A549 (cell line): ENCODE data around the gene GPR17. TPM values are rescaled to one million over a fixed set of nuclear protein-coding genes. Genes with fewer than 3 reads are reported as not detected.

Experiments used
- ATAC-seq, 2 experiments: fragments of 200-7000 bp in 1 of 2; fragments of >200 bp in 1 of 2; cut with Nextera tagmentation in 1 of 2; cut with Tn5 transposase in 1 of 2; 3 replicates each; pipeline versions ENCODE4 v1.8.0 to v1.9.1; 2018 to 2020; ENCODE audit warnings: mild to moderate bottlenecking in 1 of 2, moderate library complexity in 1 of 2
- CTCF ChIA-PET: fragments of 300-600 bp; sonication (Branson Sonifier 250); formaldehyde crosslinking; extraction: SDS; loops from one replicate; lab custom pipeline; 2021; ENCODE audit warnings: antibody characterized with exemption, inconsistent platforms; lab: Yijun Ruan, JAX
- POLR2A ChIA-PET: fragments of 350-600 bp; formaldehyde crosslinking; extraction: SDS; loops from one replicate; lab custom pipeline; 2021; ENCODE audit warnings: antibody characterized with exemption, inconsistent platforms; lab: Yijun Ruan, JAX
- DNase-seq, 2 experiments: peaks; one replicate each; pipeline versions ENCODE4 v3.0.0 to v3.0.0-alpha.2; 2011 to 2016; ENCODE audit warnings: low read depth in 1 of 2, low spot score in 1 of 2
- FAIRE-seq: peaks from 2 replicates; lab custom pipeline; 2011; peaks lifted over from hg19 to GRCh38; lab: Jason Lieb, UNC
- H3K27ac ChIP-seq, 2 experiments: fragments of >200 bp; sonication (Bioruptor Twin); formaldehyde crosslinking; 3 replicates each; pipeline ENCODE4 v1.5.1; 2016 to 2017
- H3K4me1 ChIP-seq: fragments of >200 bp; sonication (Bioruptor Twin); formaldehyde crosslinking; 3 replicates; pipeline ENCODE4 v1.6.1; 2016
- H3K4me2 ChIP-seq: fragments of >200 bp; sonication (Bioruptor Twin); formaldehyde crosslinking; 3 replicates; pipeline ENCODE4 v1.6.1; 2016
- H3K4me3 ChIP-seq: fragments of >200 bp; sonication (Bioruptor Twin); formaldehyde crosslinking; 3 replicates; pipeline ENCODE4 v1.5.1; 2016
- H3K9me3 ChIP-seq: fragments of >200 bp; sonication (Bioruptor Twin); formaldehyde crosslinking; 3 replicates; pipeline ENCODE4 v1.6.1; 2016
- ATOH8 ChIP-seq: fragments of 250-450 bp; sonication (Bioruptor Pico); IDR thresholded peaks from 2 replicates; pipeline ENCODE4 v1.5.0; 2020; ENCODE audit warnings: low read depth, mild to moderate bottlenecking, moderate library complexity
- BHLHE40 ChIP-seq: IDR thresholded peaks from 2 replicates; pipeline ENCODE4 v1.6.1; 2012; ENCODE audit warnings: low read depth, low read length, inconsistent platforms
- CBX2 ChIP-seq: fragments of 200-600 bp; sonication (generic); IDR thresholded peaks from 2 replicates; pipeline ENCODE4 v1.6.1; 2016; ENCODE audit warnings: low read depth, mild to moderate bottlenecking, borderline replicate concordance
- CBX8 ChIP-seq: fragments of 200-600 bp; sonication (generic); IDR thresholded peaks from 2 replicates; pipeline ENCODE4 v1.6.1; 2016
- CEBPB ChIP-seq, 2 experiments: fragments of >200 bp in 1 of 2; sonication (Bioruptor Twin) in 1 of 2; formaldehyde crosslinking in 1 of 2; IDR thresholded peaks; 2 replicates each; pipeline ENCODE4 v1.6.1; 2012 to 2016
- CHD4 ChIP-seq: fragments of 200-600 bp; sonication (generic); IDR thresholded peaks from 2 replicates; pipeline ENCODE4 v1.6.1; 2016; ENCODE audit warnings: antibody characterized with exemption, mild to moderate bottlenecking, borderline replicate concordance
- EHF ChIP-seq: fragments of 250-450 bp; sonication (Bioruptor Pico); IDR thresholded peaks from 2 replicates; pipeline ENCODE4 v1.5.0; 2020; ENCODE audit warnings: mild to moderate bottlenecking
- EHMT2 ChIP-seq: fragments of 200-600 bp; sonication (generic); IDR thresholded peaks from 2 replicates; pipeline ENCODE4 v1.6.1; 2016; ENCODE audit warnings: antibody characterized with exemption, low read depth, mild to moderate bottlenecking, moderate library complexity
- FOSB ChIP-seq: fragments of 250-450 bp; sonication (Bioruptor Pico); IDR thresholded peaks from 2 replicates; pipeline ENCODE4 v1.5.0; 2020; ENCODE audit warnings: mild to moderate bottlenecking, moderate library complexity
- HOXB13 ChIP-seq: fragments of 250-450 bp; sonication (Bioruptor Pico); IDR thresholded peaks from 2 replicates; pipeline ENCODE4 v1.5.0; 2020; ENCODE audit warnings: low read depth, mild to moderate bottlenecking, moderate library complexity
- MAX ChIP-seq: IDR thresholded peaks from 2 replicates; pipeline ENCODE4 v1.6.1; 2012
- RAD21 ChIP-seq, 2 experiments: fragments of >200 bp in 1 of 2; sonication (Bioruptor Twin) in 1 of 2; formaldehyde crosslinking in 1 of 2; IDR thresholded peaks in 1 of 2; conservative IDR thresholded peaks in 1 of 2; 2 replicates in 1 of 2; 3 replicates in 1 of 2; pipeline ENCODE4 v1.6.1; 2012 to 2018; ENCODE audit warnings: inconsistent platforms in 1 of 2
- RARB ChIP-seq: fragments of 250-450 bp; sonication (Bioruptor Pico); IDR thresholded peaks from 2 replicates; pipeline ENCODE4 v1.8.0; 2021; ENCODE audit warnings: mild to moderate bottlenecking, moderate library complexity
- RFX5 ChIP-seq: fragments of 450-650 bp; IDR thresholded peaks from 2 replicates; pipeline ENCODE4 v1.7.1; 2014; ENCODE audit warnings: antibody characterized with exemption, mild to moderate bottlenecking, moderate library complexity
- TFCP2L1 ChIP-seq: fragments of 250-450 bp; sonication (Bioruptor Pico); IDR thresholded peaks from 2 replicates; pipeline ENCODE4 v1.5.0; 2021; ENCODE audit warnings: mild to moderate bottlenecking
- ZFP36 ChIP-seq: fragments of 450-650 bp; IDR thresholded peaks from 2 replicates; pipeline ENCODE4 v1.6.1; 2014; ENCODE audit warnings: borderline replicate concordance; ENCODE audit not compliant: partially characterized antibody
- ZNF302 ChIP-seq: fragments of 250-450 bp; sonication (Bioruptor Pico); IDR thresholded peaks from 2 replicates; pipeline ENCODE4 v1.9.0; 2021; ENCODE audit warnings: inconsistent platforms, mild to moderate bottlenecking, moderate library complexity
- ZSCAN20 ChIP-seq: fragments of 250-450 bp; sonication (Bioruptor Pico); IDR thresholded peaks from 2 replicates; pipeline ENCODE4 v1.8.0; 2022; ENCODE audit warnings: mild to moderate bottlenecking, moderate library complexity
- WGBS: methylation state at CpG from one replicate; pipeline ENCODE4 v1.1.6; 2017; ENCODE audit errors: missing lambda C conversion rate; 5-methylcytosine and 5-hydroxymethylcytosine counted together
- polyA plus RNA-seq, 4 experiments: library from polyadenylated mRNA; depleted of rRNA in 3 of 4; stranded (reverse); fragments of >200 nt; fragmentation: RNase III in 1 of 4; extraction: RNeasy Plus Mini Kit Qiagen cat#74134 plus additional on column Dnase treatment in 1 of 4; gene quantifications; 2 replicates in 3 of 4; 3 replicates in 1 of 4; pipeline ENCODE4 v1.2.3, GENCODE V29; 2011 to 2017
- TF ChIP-seq, protein P1 (sequence below): fragments of 150-350 bp; IDR thresholded peaks from 2 replicates; pipeline ENCODE4 v1.6.1; 2014; ENCODE audit warnings: low read depth, mild to moderate bottlenecking, low read length
- TF ChIP-seq, protein P2 (sequence below): fragments of 200-600 bp; sonication (generic); IDR thresholded peaks from 2 replicates; pipeline ENCODE4 v1.6.1; 2016; ENCODE audit warnings: antibody characterized with exemption, mild to moderate bottlenecking, moderate library complexity

The GPR17 gene
- polyA plus RNA-seq, 2 of the 4 experiments (the other 2 are of a cell fraction): not detected

DNA sequence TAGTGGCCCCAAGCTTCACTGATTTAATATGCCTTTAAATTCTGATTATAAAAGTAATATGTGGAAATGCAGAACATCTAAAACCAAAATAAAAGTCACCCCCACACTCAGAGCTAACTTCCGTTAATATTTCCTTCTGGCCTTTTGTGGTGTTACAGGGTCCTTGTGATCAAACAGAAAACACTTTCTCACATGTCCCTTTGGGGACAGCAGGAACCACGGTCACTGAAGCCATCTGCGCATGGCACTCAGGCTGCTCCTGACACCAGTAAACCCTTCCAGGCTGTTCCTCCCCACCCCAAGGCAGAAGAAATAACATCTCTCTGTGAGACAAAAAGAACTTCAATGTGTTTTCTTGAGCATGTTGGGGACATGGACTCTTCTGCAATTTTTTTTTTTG lies 25.1 kb upstream of the GPR17 start (continued):
- TF ChIP-seq HOXB13 (CRISPR knock-in tag) (no peak), BHLHE40 (no peak), CBX2 (no peak), ZFP36 (no peak), FOSB (CRISPR knock-in tag) (no peak), EHF (CRISPR knock-in tag) (no peak), EHMT2 (no peak), ZNF302 (no peak)
- TF ChIP-seq, protein P1, sequence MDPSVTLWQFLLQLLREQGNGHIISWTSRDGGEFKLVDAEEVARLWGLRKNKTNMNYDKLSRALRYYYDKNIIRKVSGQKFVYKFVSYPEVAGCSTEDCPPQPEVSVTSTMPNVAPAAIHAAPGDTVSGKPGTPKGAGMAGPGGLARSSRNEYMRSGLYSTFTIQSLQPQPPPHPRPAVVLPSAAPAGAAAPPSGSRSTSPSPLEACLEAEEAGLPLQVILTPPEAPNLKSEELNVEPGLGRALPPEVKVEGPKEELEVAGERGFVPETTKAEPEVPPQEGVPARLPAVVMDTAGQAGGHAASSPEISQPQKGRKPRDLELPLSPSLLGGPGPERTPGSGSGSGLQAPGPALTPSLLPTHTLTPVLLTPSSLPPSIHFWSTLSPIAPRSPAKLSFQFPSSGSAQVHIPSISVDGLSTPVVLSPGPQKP: no peak

DNA sequence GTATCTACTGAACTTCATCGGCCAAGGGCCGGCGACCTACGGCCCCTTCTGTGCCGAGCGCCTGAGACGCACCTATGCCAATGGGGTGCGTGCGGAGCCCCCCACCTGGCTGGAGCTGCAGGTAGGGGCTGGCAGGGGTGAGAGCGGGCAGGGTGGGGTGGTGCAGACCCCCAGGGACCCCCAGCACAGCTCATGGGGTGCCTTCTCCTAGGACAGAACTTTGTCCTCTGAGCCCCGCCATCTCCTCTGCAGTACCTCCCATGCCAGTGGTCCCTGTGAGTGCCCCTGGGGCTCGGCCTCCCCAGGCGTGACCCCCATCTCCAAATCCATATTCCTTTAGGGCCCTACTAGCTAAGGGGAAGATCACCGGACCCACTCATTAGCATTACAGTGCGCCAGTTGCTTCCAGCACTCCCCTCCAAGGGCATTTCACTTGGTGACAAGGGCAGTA lies 23.9 kb upstream of the GPR17 start:
- ATAC-seq (no peak), DNase-seq (no peak), FAIRE-seq (no peak)
- 83% methylated on average over 14 of the region's 15 CpGs for WGBS
- ChIA-PET CTCF (interaction anchor here (0.8 to 1.3 kb wide), 2 partner anchors 12 to 28 kb away, joined by 3 read pairs; no protein-coding TSS in a partner anchor), POLR2A (no interaction called here)
- Histone ChIP-seq H3K4me3 (no peak overlapping the region), H3K4me2 (no peak overlapping the region), H3K27ac (no peak overlapping the region), H3K9me3 (no peaks in the 10 kb centered on the region), H3K4me1 (peaks cover 5% of the 10 kb centered on the region; the same call in 2 of the 3 replicates)
- no peak for TF ChIP-seq ZSCAN20 (CRISPR knock-in tag)
- TF ChIP-seq RARB (CRISPR knock-in tag): no peak
- no peak for TF ChIP-seq CHD4
- no peak for TF ChIP-seq ATOH8
- TF ChIP-seq MAX: no peak
- no peak for TF ChIP-seq CBX8
- TF ChIP-seq RFX5: no peak
- no peak for TF ChIP-seq TFCP2L1 (CRISPR knock-in tag)

DNA sequence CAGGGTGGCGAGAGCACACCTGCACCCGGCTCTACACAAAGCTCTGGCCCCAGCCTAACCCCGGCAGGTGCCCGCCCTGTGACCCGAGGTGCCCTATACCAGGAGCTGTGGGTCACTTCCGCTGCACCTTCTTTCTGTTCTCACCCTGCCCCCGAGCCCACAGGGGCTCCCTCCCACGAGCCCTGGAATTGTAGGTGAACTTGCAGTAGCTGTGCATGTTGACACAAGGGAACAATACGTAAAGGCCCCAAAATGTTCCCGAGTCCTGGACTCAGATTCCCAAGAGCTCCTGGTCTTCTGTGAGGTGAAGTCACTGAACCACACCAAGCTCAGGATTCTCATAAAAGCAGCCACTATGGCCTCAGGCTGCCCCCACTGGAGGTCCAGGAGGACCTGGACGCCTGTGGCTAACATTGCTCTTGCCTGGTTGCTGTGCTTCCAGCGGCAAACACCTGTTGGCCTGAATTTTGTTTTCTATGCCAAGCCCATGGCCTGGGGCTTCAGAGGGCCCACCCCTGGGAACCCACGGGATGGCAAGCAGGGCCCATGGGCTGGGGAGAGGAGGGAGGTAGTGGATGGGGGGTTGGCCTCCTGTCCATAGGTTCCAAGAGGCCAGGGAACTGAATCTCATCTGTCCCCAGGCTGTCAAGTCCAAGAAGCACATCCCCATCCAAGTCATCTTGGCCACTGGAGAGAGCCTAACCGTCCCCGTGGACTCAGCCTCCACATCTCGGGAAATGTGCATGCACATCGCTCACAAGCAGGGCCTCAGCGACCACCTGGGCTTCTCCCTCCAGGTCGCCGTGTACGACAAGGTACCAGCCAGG lies 23.2 kb upstream of the GPR17 start:
- 76% methylated on average over 21 of the region's 21 CpGs for WGBS
- no peak overlapping the region for H3K4me2 ChIP-seq
- no peak for FAIRE-seq

More for the DNA sequence above, 23.2 kb upstream of the GPR17 start:
- Histone ChIP-seq H3K27ac (no peak overlapping the region), H3K4me3 (no peak overlapping the region), H3K9me3 (no peaks in the 10 kb centered on the region), H3K4me1 (peaks cover 5% of the 10 kb centered on the region; the same call in 2 of the 3 replicates)
- no peak for ATAC-seq
- CTCF ChIA-PET: interaction anchor here (1.3 kb wide), 1 partner anchor 27 kb away, joined by 3 read pairs; no protein-coding TSS in a partner anchor
- DNase-seq: no peak
- TF ChIP-seq, protein P2, sequence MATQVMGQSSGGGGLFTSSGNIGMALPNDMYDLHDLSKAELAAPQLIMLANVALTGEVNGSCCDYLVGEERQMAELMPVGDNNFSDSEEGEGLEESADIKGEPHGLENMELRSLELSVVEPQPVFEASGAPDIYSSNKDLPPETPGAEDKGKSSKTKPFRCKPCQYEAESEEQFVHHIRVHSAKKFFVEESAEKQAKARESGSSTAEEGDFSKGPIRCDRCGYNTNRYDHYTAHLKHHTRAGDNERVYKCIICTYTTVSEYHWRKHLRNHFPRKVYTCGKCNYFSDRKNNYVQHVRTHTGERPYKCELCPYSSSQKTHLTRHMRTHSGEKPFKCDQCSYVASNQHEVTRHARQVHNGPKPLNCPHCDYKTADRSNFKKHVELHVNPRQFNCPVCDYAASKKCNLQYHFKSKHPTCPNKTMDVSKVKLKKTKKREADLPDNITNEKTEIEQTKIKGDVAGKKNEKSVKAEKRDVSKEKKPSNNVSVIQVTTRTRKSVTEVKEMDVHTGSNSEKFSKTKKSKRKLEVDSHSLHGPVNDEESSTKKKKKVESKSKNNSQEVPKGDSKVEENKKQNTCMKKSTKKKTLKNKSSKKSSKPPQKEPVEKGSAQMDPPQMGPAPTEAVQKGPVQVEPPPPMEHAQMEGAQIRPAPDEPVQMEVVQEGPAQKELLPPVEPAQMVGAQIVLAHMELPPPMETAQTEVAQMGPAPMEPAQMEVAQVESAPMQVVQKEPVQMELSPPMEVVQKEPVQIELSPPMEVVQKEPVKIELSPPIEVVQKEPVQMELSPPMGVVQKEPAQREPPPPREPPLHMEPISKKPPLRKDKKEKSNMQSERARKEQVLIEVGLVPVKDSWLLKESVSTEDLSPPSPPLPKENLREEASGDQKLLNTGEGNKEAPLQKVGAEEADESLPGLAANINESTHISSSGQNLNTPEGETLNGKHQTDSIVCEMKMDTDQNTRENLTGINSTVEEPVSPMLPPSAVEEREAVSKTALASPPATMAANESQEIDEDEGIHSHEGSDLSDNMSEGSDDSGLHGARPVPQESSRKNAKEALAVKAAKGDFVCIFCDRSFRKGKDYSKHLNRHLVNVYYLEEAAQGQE: no peak
- TF ChIP-seq RAD21 (conservative IDR thresholded peaks at IDR 0.05 in 1 of 2, IDR thresholded peaks at IDR 0.05 in 1 of 2) (no peak), CEBPB (IDR thresholded peaks at IDR 0.05) (no peak)
- POLR2A ChIA-PET: no interaction called here
